GM19468 (cell line): ENCODE results near the gene UBA1.

Experiments used
- ATAC-seq: cut with Tn5 transposase; IDR thresholded peaks from one replicate; pipeline ENCODE4 v1.9.1; 2021; ENCODE audit warnings: mild to moderate bottlenecking, moderate library complexity, moderate number of reproducible peaks; ENCODE audit not compliant: unreplicated experiment; ENCODE audit errors: extremely low read depth

UBA1 gene

DNA sequence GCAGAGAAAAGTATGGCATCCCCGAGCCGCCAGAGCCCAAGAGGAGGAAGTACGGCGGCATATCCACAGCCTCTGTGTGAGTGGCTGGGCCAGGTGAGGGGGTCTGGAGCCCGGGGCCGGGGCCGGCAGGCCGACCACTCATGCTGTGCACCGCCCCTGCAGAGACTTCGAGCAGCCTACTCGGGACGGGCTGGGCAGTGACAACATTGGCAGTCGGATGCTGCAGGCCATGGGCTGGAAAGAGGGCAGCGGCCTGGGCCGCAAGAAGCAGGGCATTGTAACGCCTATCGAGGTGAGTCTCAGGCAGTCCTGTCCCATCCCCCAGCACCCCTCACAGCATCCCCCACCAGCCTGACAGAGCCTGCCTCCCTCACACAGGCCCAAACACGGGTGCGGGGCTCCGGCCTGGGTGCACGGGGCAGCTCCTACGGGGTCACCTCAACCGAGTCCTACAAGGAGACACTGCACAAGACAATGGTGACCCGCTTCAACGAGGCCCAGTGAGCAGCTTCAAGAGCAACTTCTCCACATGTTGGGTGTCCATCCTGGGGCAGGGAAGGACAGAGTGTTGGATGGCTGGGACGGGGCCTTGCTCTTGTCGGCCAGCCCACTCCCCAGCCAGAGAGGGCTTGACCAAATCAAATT lies 7.4 kb upstream of the UBA1 start:
- no peak for ATAC-seq

DNA sequence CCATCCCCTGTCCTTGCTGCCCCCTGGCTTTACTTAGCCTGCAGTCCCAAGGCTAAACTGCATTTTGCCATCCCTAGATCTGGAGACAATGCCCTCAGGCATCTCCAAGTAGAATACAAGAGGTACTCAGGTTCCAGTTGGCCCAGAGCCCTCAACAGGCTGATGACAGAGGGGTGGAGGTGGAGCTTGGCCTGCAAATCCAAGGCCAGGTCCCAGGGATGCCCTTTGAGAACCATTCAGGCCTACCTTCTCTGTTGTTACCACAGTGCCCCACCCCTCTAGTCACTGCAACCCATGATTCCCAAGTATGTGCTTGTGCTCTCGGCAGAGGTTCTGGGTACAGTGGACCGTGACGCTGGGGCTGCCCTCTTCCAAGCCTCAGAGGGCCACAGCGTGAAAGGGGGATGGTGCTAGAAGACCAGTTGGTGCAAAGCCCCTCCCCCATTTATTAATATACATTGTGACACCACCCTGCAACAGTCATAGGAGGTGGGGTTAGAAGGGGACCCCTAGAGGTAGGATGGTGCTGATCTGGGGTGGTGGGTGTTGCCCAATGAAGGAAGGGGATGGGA lies 6.4 kb upstream of the UBA1 start:
- no peak for ATAC-seq

DNA sequence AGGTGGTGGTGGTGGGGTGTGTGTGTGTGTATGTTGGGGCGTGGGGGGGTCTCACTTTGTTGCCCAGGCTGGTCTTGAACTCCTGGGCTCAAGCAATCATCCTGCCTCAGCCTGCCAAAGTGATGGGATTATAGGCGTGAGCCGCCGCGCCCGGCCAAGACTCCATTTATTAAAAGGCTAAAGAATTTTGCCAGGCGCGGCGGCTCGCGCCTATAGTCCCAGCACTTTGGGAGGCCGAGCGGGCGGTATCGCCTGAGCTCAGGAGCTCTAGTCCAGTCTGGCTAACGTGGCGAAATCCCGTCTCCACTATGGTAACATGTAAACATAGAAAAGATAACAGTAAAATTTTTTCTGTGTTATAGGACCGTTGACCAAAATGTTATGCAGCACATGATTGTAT lies 3.7 kb upstream of the UBA1 start:
- ATAC-seq = no peak

DNA sequence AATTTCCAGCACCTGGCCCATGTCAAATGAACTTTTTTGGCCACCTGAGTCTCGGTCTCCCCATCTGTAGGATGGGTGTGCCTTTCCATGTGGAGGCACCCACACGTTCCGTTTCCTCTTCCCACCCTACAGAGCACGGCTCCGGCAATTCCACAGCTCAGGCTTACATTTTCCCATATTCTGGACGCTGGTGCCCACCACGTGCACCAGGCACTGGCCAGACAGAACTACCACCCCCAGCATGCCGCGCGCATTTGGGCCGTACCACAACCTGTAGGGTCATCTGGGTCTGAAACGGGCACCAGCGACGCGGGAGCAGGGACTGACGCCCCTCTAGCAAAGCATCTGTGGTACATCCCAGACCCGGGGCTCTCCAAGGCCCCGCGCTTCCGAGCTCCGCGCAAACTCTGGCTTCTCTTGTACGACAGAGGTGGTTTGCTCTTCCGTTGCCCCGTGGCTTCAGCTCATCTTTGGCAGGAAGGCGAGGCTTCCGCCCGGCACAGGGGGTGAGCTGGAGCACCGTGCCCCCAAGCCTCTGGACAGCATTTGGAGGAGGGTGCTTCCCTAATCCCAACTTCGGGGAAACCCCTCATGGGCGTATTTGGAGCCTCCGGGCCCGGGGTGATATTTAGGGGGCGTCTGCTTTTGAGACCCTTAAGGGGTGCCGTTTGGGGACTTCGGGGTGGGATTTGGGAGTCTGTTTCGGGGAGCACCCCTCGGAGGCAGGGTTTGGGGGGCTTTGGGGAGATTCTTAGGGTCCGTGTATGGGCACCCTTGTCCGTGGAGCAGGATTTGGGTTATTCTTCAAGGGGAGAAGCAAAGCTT lies 3.0 kb upstream of the UBA1 start:
- ATAC-seq = peak; percentile 39

DNA sequence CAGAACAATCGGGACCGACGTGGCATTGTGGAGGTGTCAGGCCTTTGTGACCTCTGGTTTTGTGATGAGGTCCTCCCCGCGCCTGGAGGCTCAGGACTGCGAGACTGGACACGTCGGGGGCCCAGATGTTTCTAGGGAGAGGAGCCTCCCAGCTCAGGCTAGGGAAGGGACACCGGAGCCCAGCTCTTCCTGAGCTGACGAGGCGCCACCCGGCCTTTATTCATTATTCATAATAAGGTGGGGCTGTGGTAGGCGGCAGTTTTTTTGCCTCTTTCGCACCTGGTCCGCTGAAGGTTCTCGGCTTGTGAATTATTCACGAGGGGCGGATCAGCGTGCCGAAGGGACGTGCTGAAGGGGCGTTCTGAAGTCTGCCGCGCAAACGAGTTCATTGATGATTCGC lies 2.3 kb upstream of the UBA1 start:
- ATAC-seq = no peak

DNA sequence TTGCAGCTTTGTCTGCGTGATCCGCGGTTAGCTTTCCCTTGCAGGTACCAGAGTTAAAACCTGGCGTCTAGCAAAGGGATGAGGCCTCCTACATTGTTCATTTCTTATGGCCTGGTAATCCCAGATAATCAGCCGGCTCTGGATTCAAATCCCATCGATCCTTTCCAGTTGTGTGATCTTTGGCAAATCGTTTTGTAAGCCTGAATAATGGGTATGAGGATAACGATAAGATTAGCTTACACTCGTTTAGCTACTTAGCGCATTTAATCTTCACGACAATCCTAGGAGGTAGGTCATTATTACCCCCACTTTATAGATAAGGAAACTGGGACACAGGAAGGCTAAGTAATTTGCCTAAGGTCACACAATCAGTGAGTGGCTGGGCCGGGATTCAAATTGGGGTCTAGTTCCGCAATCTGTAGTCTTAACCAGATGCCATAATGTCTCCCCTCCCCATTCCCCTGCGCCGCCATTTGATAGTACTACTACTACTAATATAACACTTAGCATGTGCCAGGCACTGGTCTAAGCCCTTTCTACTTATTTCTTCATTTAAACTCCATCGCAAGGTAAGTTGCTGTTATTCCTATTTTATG lies 1.7 kb upstream of the UBA1 start:
- no peak for ATAC-seq

DNA sequence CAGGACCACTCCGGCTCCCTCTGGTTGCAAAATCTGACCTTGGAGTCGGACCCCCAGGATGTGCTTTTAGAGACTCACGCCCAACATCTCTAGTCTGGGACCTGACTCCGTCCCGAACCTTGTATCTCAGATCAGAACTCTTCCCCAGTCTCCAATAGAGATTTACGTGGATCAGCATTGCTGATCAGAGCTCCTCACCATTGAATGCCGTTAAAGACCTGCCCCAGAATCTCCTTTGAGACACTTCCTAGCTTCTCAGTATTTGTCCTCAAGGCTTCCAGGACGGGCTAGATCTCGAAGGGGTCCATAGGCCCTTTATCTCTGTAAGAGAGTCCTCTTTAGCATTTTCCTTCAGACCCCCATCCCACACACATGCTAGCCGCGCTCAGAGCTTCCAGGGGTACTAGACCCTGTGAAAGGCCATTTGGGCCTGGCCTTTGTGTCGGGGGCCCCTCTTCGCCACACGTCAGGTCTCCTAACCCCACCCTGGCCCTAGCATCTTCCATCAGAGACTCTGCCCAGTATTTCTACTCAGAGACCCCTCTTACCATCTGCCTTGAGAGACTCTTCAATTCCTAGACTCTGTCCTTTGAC lies 662 bp downstream of the UBA1 start:
- no peak for ATAC-seq

DNA sequence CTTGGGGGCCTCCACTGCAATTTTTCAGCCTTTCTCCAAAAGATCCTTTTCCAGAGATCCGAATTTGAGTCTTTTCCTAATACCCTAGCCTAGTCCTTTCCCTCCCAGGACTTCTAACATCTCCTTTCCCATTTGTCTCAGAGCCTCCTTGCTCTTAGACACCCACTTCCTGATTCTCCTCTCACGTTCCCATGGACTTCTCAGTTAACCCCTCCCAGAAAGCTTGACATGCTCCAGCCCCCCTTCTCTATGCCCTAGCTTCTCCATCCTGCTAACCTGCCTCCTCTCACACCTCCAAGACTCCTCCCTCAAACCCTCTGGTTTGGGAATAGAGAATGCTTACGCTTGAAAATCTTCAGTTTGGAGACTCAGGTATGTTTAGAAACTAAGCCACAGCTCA lies 2.5 kb downstream of the UBA1 start:
- ATAC-seq = no peak

DNA sequence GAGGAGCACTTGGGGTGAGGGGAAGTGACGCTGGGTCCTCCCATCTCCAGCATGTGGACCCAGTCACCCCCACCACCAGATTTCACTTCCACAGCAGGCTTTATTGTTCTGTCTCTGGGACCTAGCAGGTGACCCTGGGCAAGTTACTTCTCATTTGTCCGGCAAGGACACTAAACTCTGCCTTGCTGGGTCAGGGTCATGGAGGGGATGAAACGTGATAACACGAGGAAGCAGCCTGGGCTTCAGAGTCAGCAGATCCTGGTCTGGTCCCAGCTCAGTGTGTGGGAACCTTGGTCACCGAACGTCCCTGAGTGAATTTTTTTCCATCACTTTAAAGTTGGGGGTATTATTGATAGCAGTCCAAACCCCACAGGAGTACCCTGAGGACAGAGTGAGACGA lies 3.9 kb downstream of the UBA1 start:
- no peak for ATAC-seq

DNA sequence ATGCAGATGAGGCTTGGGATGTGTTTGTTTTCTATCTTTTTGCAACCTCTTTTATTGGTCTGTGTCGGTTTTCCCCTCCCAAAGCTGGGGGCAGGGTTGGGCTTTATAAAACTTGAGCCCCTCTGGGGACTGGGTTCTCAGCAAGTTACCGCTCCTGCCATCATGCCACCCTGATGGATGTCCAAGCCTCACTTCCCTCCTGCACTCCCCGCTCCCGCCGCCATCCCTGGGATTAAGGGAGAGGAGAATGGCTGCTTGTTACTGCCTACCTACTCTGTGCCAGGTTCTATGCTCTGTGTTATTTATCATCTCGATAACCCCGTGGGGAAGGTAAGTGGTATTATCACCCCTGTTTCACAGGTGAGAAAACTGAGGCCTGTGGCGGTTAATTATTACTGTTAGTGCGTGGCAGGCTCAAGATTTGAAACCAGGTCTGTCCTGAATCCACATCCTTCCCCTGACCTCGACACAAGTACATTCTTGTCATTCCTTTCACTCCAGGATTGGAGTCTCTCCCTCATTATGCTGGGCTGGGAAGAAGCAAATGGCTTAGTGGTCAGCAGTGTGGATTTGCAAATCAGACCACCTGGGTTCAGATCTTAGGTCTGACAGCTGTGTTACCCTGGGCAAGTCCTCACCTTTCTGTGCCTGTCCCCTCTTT lies 4.5 kb downstream of the UBA1 start:
- no peak for ATAC-seq

DNA sequence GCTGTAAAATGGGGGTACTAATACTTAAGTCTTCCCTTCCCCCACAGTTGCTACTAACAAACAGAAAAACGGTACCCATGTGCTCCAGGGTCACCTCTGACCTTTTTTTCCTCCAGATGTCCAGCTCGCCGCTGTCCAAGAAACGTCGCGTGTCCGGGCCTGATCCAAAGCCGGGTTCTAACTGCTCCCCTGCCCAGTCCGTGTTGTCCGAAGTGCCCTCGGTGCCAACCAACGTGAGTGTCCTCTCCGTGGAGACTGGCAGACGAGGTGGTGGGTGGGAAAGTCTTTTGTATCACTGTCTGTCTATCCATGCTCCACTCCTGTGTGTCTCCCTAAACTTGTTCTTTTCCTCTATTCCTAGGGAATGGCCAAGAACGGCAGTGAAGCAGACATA lies 5.1 kb downstream of the UBA1 start:
- no peak for ATAC-seq

DNA sequence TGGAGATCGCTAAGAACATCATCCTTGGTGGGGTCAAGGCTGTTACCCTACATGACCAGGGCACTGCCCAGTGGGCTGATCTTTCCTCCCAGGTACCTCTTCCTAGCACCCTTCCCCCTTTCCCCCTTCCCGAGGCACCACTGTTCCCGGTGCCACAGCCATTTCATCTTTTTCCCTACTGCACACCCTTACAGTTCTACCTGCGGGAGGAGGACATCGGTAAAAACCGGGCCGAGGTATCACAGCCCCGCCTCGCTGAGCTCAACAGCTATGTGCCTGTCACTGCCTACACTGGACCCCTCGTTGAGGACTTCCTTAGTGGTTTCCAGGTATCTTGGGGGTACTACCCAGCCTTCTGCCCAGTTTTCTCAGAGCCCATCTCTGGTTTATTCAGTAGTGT lies 5.7 kb downstream of the UBA1 start:
- ATAC-seq = no peak

DNA sequence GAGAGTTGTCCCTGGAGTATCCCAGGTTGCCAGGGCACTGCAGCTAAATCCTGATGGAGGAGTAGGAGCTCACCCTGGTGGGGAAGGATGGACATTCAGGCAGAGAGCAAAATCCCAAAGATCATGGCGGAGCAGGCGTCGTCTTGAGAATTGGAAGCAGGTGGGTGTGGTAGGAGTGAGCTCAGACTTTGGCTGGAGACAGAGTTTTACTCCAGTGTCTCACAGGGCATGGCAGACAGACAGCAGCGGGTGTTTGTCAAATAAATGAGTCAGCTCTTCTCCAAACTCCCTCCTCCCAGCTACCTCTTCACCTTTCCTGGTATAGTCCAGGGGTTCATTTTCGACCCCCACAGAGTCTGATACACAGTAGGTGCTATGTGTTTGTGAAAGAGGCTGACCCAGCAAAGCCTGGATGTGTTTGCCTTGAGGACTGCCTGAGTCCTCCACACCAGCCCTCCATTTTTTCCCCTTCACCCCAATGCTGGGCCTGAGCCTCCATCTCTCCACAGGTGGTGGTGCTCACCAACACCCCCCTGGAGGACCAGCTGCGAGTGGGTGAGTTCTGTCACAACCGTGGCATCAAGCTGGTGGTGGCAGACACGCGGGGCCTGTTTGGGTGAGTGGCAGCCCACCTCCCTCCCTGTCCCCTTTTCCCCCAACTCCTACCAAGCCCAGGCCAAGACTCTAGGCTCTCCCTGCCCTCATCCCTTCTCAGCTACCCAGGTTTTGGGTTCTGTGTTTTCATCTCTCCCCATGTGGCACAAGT lies 6.9 kb downstream of the UBA1 start:
- no peak for ATAC-seq

DNA sequence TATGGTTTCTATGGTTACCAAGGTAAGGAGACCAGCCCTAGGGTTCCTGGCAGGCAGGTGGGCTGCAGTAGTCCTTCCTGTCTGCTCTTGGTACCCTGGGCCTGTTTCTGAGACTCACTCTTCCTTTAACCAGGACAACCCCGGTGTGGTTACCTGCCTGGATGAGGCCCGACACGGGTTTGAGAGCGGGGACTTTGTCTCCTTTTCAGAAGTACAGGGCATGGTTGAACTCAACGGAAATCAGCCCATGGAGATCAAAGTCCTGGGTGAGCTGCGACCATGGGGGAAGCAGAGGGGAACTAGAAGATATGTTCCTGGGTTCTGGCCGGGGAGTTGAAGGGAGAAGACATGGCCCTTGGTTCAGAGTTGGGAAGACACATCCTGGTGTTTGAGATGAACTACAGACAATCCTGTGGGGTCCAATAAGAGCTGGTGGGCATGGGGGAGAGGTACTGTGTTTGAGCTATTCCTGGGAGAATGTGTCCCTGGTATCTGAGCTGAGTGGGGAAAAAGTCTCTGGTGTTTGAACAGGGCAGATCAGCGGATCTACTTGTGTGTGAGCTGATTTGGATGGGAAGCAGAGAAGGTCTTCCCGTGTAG lies 7.8 kb downstream of the UBA1 start:
- no peak for ATAC-seq

DNA sequence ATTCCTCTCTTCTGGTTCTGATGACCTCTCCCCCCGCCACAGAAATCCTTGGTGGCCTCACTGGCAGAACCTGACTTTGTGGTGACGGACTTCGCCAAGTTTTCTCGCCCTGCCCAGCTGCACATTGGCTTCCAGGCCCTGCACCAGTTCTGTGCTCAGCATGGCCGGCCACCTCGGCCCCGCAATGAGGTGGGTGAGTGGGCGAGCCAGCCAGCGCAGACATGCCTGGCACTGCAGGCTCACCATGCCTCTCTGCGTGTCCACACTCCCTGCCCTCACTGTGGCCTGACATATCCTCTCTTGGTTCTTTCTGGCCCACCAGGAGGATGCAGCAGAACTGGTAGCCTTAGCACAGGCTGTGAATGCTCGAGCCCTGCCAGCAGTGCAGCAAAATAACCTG lies 8.7 kb downstream of the UBA1 start:
- no peak for ATAC-seq

DNA sequence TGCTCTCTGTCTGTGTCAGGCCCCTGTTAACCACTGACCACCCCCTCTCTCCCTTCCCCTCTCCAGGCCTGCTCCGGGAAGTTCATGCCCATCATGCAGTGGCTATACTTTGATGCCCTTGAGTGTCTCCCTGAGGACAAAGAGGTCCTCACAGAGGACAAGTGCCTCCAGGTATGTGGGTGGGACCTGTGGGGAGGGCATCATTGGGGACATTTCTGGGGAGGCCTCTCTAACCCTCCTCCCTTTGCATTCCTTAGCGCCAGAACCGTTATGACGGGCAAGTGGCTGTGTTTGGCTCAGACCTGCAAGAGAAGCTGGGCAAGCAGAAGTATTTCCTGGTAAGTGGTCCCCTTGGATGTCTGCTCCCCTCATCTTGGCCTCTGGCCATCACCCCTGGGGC lies 9.2 kb downstream of the UBA1 start:
- no peak for ATAC-seq

DNA sequence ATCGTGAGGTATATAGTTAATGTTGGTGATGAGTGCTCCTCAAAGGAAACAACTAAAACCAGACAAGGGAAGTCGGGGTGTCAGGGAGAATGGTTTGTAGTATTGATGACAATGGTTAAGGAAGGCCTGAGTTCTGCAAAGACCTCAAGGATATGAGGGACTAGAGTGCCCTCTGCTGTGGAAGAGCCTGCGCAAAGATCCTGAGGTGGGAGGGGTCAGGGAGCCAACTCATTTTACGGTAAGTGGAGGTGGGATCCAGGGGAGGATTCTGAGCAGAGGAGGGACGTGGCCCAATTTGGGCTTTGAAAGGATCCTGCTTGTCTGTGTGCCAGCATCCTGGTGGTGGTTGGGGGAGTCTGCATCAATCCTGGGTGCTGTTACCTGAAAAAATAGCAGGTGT lies 11.3 kb downstream of the UBA1 start:
- no peak for ATAC-seq

DNA sequence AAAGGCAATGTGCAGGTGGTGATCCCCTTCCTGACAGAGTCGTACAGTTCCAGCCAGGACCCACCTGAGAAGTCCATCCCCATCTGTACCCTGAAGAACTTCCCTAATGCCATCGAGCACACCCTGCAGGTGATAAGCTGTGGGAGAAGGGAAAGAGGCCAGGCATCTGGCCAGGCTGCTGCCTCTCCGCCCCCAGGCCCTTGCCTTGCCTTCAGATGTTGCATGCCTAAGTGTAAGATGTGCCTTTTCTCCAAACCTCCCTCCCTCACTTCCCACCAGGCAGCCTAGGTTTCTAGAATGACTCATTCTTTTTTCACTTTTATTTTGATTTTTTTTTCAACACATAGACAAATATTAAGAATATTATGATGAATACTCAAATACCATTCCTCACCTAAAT lies 12.7 kb downstream of the UBA1 start:
- no peak for ATAC-seq

DNA sequence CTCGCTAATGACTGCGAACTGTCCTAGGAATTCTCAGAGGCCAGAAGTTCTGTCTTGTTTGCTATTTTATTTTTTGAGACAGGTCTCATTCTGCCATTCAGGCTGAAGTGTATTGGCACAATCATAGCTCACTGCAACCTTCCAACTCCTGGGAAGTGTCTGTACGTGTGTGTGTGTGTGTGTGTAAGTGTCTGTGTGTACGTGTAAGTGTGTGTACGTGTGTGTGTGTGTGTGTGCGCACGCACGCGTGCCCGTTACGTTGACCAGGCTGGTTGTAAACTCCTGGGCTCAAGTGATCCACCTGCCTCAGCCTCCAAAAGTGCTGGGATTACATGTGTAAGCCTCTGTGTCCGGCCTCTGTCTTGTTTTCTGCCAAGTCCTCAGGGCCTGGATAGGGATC lies 14.5 kb downstream of the UBA1 start:
- no peak for ATAC-seq
